ENCODE measurements around the gene GORASP2. TPM values are rescaled to one million over a fixed set of nuclear protein-coding genes. Genes with fewer than 3 reads are reported as not detected.

Gene GORASP2
- total RNA-seq, 1 experiment from 2014 or later: 97.7 TPM

- TF ChIP-seq CTCF (conservative IDR thresholded peaks at IDR 0.05): no peak
- no peak overlapping the region for H3K27ac Mint-ChIP-seq
- Histone ChIP-seq H3K79me2 (ENCODE audit: insufficient read depth, low read length) (no peaks in the 10 kb centered on the region), H2BK120ac (ENCODE audit: low read depth, low read length, poor library complexity, severe bottlenecking) (no peak overlapping the region), H3K4ac (ENCODE audit: low read depth, low read length) (no peak overlapping the region), H3K56ac (ENCODE audit: insufficient read length, low read depth, low read length) (no peak overlapping the region), H3K23ac (ENCODE audit: insufficient read length, low read depth, low read length) (no peak overlapping the region), H3K9ac (ENCODE audit: extremely low read depth, insufficient read length, low read length) (no peak overlapping the region), H4K91ac (ENCODE audit: insufficient read length, low read depth, low read length) (no peak overlapping the region), H3K79me1 (ENCODE audit: insufficient read depth, low read depth, low read length, poor library complexity, severe bottlenecking) (no peaks in the 10 kb centered on the region), H4K5ac (ENCODE audit: insufficient read length, low read depth, low read length) (no peak overlapping the region), H3K4me2 (ENCODE audit: insufficient read depth, insufficient read length, low read length) (no peak overlapping the region), H4K20me1 (ENCODE audit: control insufficient read depth, insufficient read depth, insufficient read length) (no peaks in the 10 kb centered on the region), H2AFZ (ENCODE audit: low read length) (no peak overlapping the region), H2BK5ac (ENCODE audit: insufficient read length, low read length) (no peak overlapping the region), H2BK12ac (ENCODE audit: insufficient read length, low read depth, low read length) (no peak overlapping the region), H3K9me3 (ENCODE audit: control insufficient read depth, low read depth, low read length) (no peaks in the 10 kb centered on the region), H2BK20ac (ENCODE audit: low read depth, low read length, poor library complexity, severe bottlenecking) (no peak overlapping the region), H3K4me1 (ENCODE audit: insufficient read depth, low read length) (no peaks in the 10 kb centered on the region; the same call in 1 of the 2 replicates), H3K18ac (ENCODE audit: insufficient read length, low read depth, low read length) (no peak overlapping the region), H2AK5ac (ENCODE audit: insufficient read length, low read length) (no peak overlapping the region), H3T11ph (ENCODE audit: low read length) (no peak overlapping the region), H3K14ac (ENCODE audit: insufficient read depth, low read length) (no peak overlapping the region), H2BK15ac (ENCODE audit: low read depth, low read length) (no peak overlapping the region), H3K27ac (ENCODE audit: insufficient read length, low read depth, low read length) (no peak overlapping the region), H3K23me2 (ENCODE audit: insufficient read length, low read depth, low read length, poor library complexity, severe bottlenecking) (no peaks in the 10 kb centered on the region), H4K8ac (replicated peaks; ENCODE audit: insufficient read length, low read depth, low read length) (no peak overlapping the region), H3K27me3 (ENCODE audit: insufficient read depth, low read length) (no peaks in the 10 kb centered on the region)
- no peaks in the 10 kb centered on the region for H3K9me3 Mint-ChIP-seq
- no peaks in the 10 kb centered on the region for H3K27me3 Mint-ChIP-seq (ENCODE audit: low read depth)
- DNase-seq: no peak
- peaks cover 12 to 13% of the 10 kb centered on the region in 2 experiments for H3K4me1 Mint-ChIP-seq
- WGBS (ENCODE audit: extremely low coverage, insufficient read length, low lambda C conversion rate): no CpG with 5 or more reads among the region's 9 CpGs
- no peaks in the 10 kb centered on the region for H3K36me3 Mint-ChIP-seq (ENCODE audit: insufficient read depth in 1 of 3, low read depth in 3 of 3)
- H3K4me3 Mint-ChIP-seq: no peak overlapping the region
Measured at GRCh38 chr2:170892391-170892951, 36.6 kb upstream of the GORASP2 start.

Measured in H9 (cell line).